Uterus (tissue), 2 donors: ENCODE measurements around the gene TRIM75.

ENCODE experiments used
- CTCF ChIP-seq, 4 experiments: fragments of 200-600 bp in 2 of 4; fragments of 450-650 bp in 2 of 4; sonication (generic) in 2 of 4; IDR thresholded peaks; one replicate each; pipeline ENCODE4 v1.5.1; 2016 to 2019; ENCODE audit warnings: antibody characterized with exemption in 4 of 4, mild to moderate bottlenecking in 2 of 4, moderate library complexity in 1 of 4
- POLR2A ChIP-seq, 2 donors: fragments of 450-650 bp; IDR thresholded peaks; one replicate each; pipeline ENCODE4 v1.6.1; 2016; ENCODE audit warnings: antibody characterized with exemption in 2 of 2, mild to moderate bottlenecking in 1 of 2, moderate library complexity in 1 of 2

GRCh38 chr4:165055601-165056000 lies 1.9 kb downstream of the TRIM75 start:
- TF ChIP-seq CTCF (IDR thresholded peaks at IDR 0.05), result no peak
- no peak for TF ChIP-seq POLR2A (IDR thresholded peaks at IDR 0.05)
